SH-SY5Y (cell line): ENCODE measurements around the gene PFDN1.

Experiments
- GATA2 ChIP-seq: IDR thresholded peaks from 2 replicates; pipeline ENCODE4 v1.6.1; 2011; ENCODE audit warnings: mild to moderate bottlenecking, low read depth, low read length
- GATA3 ChIP-seq: IDR thresholded peaks from 2 replicates; pipeline ENCODE4 v1.6.1; 2011; ENCODE audit warnings: low read depth, mild to moderate bottlenecking, low read length, moderate library complexity

GRCh38 chr5:140297283-140297682 is 5.6 kb downstream of the PFDN1 start:
- no peak for TF ChIP-seq GATA2
- TF ChIP-seq GATA3, result no peak
